Thoracic aorta (tissue), 2 donors: ENCODE results near the gene CRIP1. TPM values are rescaled to one million over a fixed set of nuclear protein-coding genes. Genes with fewer than 3 reads are reported as not detected.
A peak's percentile ranks its signal among the peaks of the same experiment; 100 is the strongest.

Experiments
- ATAC-seq: fragments of 150-250 bp; one replicate; pipeline ENCODE4 v1.8.0; 2017; ENCODE audit warnings: low read depth; ENCODE audit not compliant: insufficient number of reproducible peaks, low FRiP score
- DNase-seq: peaks from one replicate; pipeline ENCODE4 v3.0.0-alpha.2; 2020; ENCODE audit warnings: low spot score
- H3K27ac ChIP-seq, 2 donors: fragments of 200-600 bp; sonication (generic); 1 replicate in 1 of 2; 2 replicates in 1 of 2; pipeline ENCODE4 v1.5.1; 2016; ENCODE audit warnings: mild to moderate bottlenecking in 2 of 2, moderate library complexity in 2 of 2
- H3K27me3 ChIP-seq: fragments of 200-600 bp; sonication (generic); replicated peaks from 2 replicates; pipeline ENCODE4 v1.6.0; 2016; ENCODE audit warnings: mild to moderate bottlenecking; ENCODE audit not compliant: insufficient read depth
- H3K36me3 ChIP-seq: fragments of 200-600 bp; sonication (generic); one replicate; pipeline ENCODE4 v1.5.1; 2016
- H3K4me1 ChIP-seq, 2 donors: fragments of 200-600 bp; sonication (generic); 1 replicate in 1 of 2; 2 replicates in 1 of 2; pipeline versions ENCODE4 v1.5.1 to v1.6.0; 2016; ENCODE audit warnings: low read depth in 2 of 2, mild to moderate bottlenecking in 1 of 2; ENCODE audit not compliant: control insufficient read depth in 1 of 2
- H3K4me3 ChIP-seq: fragments of 200-600 bp; sonication (generic); 2 replicates; pipeline ENCODE4 v1.5.1; 2016; ENCODE audit warnings: mild to moderate bottlenecking
- H3K9me3 ChIP-seq: fragments of 200-600 bp; sonication (generic); 2 replicates; pipeline ENCODE4 v1.5.1; 2016
- CTCF ChIP-seq: fragments of 200-600 bp; sonication (generic); IDR thresholded peaks from one replicate; pipeline ENCODE4 v1.5.1; 2019; ENCODE audit warnings: antibody characterized with exemption
- total RNA-seq, 2 donors: library from RNA; depleted of rRNA; stranded (reverse); fragments of >200 nt; gene quantifications; one replicate each; pipeline versions ENCODE4 v1.1.0 to v1.2.3, GENCODE V29; 2016

CRIP1 gene
- total RNA-seq, 2 donors from 2014 or later: 75.4 to 325 TPM

GRCh38 chr14:105480807-105481801 lies 5.6 kb upstream of the CRIP1 start:
- Histone ChIP-seq H3K9me3 (no peaks in the 10 kb centered on the region), H3K27me3 (no peaks in the 10 kb centered on the region), H3K36me3 (peaks cover 6% of the 10 kb centered on the region), H3K4me3 (peak overlapping the region; percentile 81), H3K4me1 (peaks cover 36 to 76% of the 10 kb centered on the region in 2 donors), H3K27ac (peak overlapping the region; percentile 97 to 100)
- DNase-seq (no peak), ATAC-seq (peak; percentile 61)
- TF ChIP-seq CTCF: peak; percentile 99

- Histone ChIP-seq H3K4me1 (peaks cover 42 to 76% of the 10 kb centered on the region in 2 donors), H3K9me3 (no peaks in the 10 kb centered on the region), H3K27me3 (no peaks in the 10 kb centered on the region), H3K4me3 (peak overlapping the region; percentile 81), H3K36me3 (peaks cover 6% of the 10 kb centered on the region), H3K27ac (peak overlapping the region; percentile 97 to 100)
- no peak for TF ChIP-seq CTCF
- peak; percentile 95 for DNase-seq
- peak; percentile 72 for ATAC-seq
These were observed 4.7 kb upstream of the CRIP1 start for GRCh38 chr14:105481886-105482457.

- ATAC-seq: no peak
- H3K9me3 ChIP-seq: no peaks in the 10 kb centered on the region
- H3K4me1 ChIP-seq: peaks cover 38 to 77% of the 10 kb centered on the region in 2 donors
- no peak for DNase-seq
- H3K36me3 ChIP-seq: peaks cover 6% of the 10 kb centered on the region
- H3K27me3 ChIP-seq: no peaks in the 10 kb centered on the region
- H3K4me3 ChIP-seq: peak overlapping the region; percentile 81
- no peak for TF ChIP-seq CTCF
- H3K27ac ChIP-seq: peak overlapping the region; percentile 97 to 100
These were observed 4.1 kb upstream of the CRIP1 start for GRCh38 chr14:105482486-105483110.

DNA sequence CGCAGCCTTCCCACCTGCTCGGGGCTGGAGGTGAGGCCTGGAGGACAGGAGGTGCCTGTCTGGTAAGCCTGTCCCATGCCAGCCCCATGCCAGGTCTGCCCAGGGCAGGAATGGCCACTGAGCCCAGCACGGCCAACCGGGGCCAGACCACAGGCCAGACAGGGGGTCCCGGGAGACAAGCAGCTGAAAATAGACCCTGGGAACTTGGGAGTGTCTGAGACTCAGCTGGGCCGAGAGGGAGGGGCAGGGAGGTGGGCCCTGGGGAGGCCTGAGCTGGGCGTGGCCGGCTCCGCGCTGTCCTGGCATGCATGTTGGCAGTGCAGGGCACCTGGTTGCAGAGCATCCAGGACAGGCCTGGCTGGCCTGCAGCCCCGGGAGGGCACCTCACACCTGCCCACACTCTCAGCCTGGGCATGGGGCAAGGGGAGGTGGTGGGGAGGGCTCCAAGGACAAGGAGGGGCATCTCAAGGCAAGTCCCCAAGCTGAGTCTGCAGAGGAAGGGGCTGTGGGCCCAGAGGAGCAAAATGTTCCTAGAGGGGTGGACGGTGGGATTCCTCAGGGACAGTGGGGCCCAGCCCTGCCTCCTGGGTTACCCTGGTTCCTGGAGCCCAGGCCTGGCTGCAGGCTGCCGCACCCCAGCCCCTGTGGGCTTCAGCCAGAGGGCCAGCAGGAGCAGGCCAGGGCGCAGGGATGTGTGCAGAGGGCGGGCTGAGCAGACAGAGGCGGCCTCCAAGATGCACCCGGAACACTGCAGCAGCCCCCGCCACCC lies 3.2 kb upstream of the CRIP1 start:
- no peaks in the 10 kb centered on the region for H3K27me3 ChIP-seq
- H3K27ac ChIP-seq: peak overlapping the region; percentile 97 to 100
- H3K4me3 ChIP-seq: no peak overlapping the region
- H3K4me1 ChIP-seq: peaks cover 38 to 84% of the 10 kb centered on the region in 2 donors
- no peaks in the 10 kb centered on the region for H3K9me3 ChIP-seq
- no peak for DNase-seq
- no peak for TF ChIP-seq CTCF
- peaks cover 6% of the 10 kb centered on the region for H3K36me3 ChIP-seq
- no peak for ATAC-seq
